Trophoblast cell (in vitro differentiated cells and primary cell): ENCODE measurements around the gene RNF166.

Source experiments
- DNase-seq, 2 donors: peaks; one replicate each; pipeline ENCODE4 v3.0.0-alpha.2; 2016
- H2AFZ ChIP-seq: 2 replicates; pipeline ENCODE4 v1.6.1; 2013; ENCODE audit warnings: low read length, moderate library complexity, mild to moderate bottlenecking; ENCODE audit not compliant: insufficient read depth, poor library complexity
- H2AK5ac ChIP-seq: 2 replicates; pipeline ENCODE4 v1.6.1; 2013; ENCODE audit warnings: mild to moderate bottlenecking, low read length
- H2BK120ac ChIP-seq: 2 replicates; pipeline ENCODE4 v1.6.1; 2013; ENCODE audit warnings: low read length, mild to moderate bottlenecking, moderate library complexity; ENCODE audit not compliant: insufficient read depth, poor library complexity
- H2BK12ac ChIP-seq: 2 replicates; pipeline ENCODE4 v1.6.1; 2013; ENCODE audit warnings: mild to moderate bottlenecking, low read length, moderate library complexity
- H2BK5ac ChIP-seq: 2 replicates; pipeline ENCODE4 v1.6.1; 2013; ENCODE audit warnings: low read length, low read depth, moderate library complexity, mild to moderate bottlenecking; ENCODE audit not compliant: poor library complexity
- H3K14ac ChIP-seq: 2 replicates; pipeline ENCODE4 v1.6.1; 2013; ENCODE audit warnings: mild to moderate bottlenecking, low read length
- H3K18ac ChIP-seq: 2 replicates; pipeline ENCODE4 v1.6.1; 2013; ENCODE audit warnings: mild to moderate bottlenecking, low read length
- H3K23ac ChIP-seq: 2 replicates; pipeline ENCODE4 v1.6.1; 2013; ENCODE audit warnings: low read length
- H3K27ac ChIP-seq: 2 replicates; pipeline ENCODE4 v1.5.1; 2013; ENCODE audit warnings: low read depth, mild to moderate bottlenecking, inconsistent platforms, low read length, moderate library complexity
- H3K27me3 ChIP-seq: 2 replicates; pipeline ENCODE4 v1.6.1; 2013; ENCODE audit warnings: inconsistent platforms, mild to moderate bottlenecking, low read length, moderate library complexity; ENCODE audit not compliant: insufficient read depth
- H3K36me3 ChIP-seq, 2 experiments: 1 replicate in 1 of 2; 2 replicates in 1 of 2; pipeline ENCODE4 v1.6.1; 2013; ENCODE audit warnings: low read length in 2 of 2, mild to moderate bottlenecking in 2 of 2, moderate library complexity in 1 of 2; ENCODE audit not compliant: insufficient read depth in 2 of 2, control insufficient read depth in 1 of 2
- H3K4ac ChIP-seq: 2 replicates; pipeline ENCODE4 v1.6.1; 2013; ENCODE audit warnings: low read depth, mild to moderate bottlenecking, low read length, moderate library complexity
- H3K4me1 ChIP-seq, 2 experiments: 1 replicate in 1 of 2; 2 replicates in 1 of 2; pipeline ENCODE4 v1.6.1; 2013; ENCODE audit warnings: low read length in 2 of 2, mild to moderate bottlenecking in 2 of 2, moderate library complexity in 1 of 2; ENCODE audit not compliant: insufficient read depth in 2 of 2, control insufficient read depth in 1 of 2
- H3K4me2 ChIP-seq: 2 replicates; pipeline ENCODE4 v1.6.1; 2013; ENCODE audit warnings: inconsistent platforms, mild to moderate bottlenecking, low read length, moderate library complexity
- H3K4me3 ChIP-seq: 2 replicates; pipeline ENCODE4 v1.5.1; 2013; ENCODE audit warnings: mild to moderate bottlenecking, low read depth, low read length, inconsistent platforms
- H3K79me1 ChIP-seq: one replicate; pipeline ENCODE4 v1.6.1; 2013; ENCODE audit warnings: low read length
- H3K79me2 ChIP-seq: 2 replicates; pipeline ENCODE4 v1.6.1; 2013; ENCODE audit warnings: low read length, mild to moderate bottlenecking; ENCODE audit not compliant: control insufficient read depth, insufficient read depth, poor library complexity
- H3K9ac ChIP-seq: 2 replicates; pipeline ENCODE4 v1.6.1; 2013; ENCODE audit warnings: mild to moderate bottlenecking, low read length
- H3K9me3 ChIP-seq: 2 replicates; pipeline ENCODE4 v1.6.1; 2013; ENCODE audit warnings: low read depth, mild to moderate bottlenecking, control low read depth, inconsistent platforms, low read length; ENCODE audit not compliant: insufficient read depth
- H4K12ac ChIP-seq: 2 replicates; pipeline ENCODE4 v1.6.1; 2013; ENCODE audit warnings: low read depth, mild to moderate bottlenecking, low read length, moderate library complexity
- H4K8ac ChIP-seq: 2 replicates; pipeline ENCODE4 v1.6.1; 2013; ENCODE audit warnings: low read depth, mild to moderate bottlenecking, low read length, moderate library complexity
- H4K91ac ChIP-seq: one replicate; pipeline ENCODE4 v1.6.1; 2013; ENCODE audit warnings: low read depth, mild to moderate bottlenecking, low read length, moderate library complexity
- WGBS: extraction: QIAGEN DNeasy Blood & Tissue Kit; methylation state at CpG from one replicate; pipeline ENCODE4 v1.1.7; 2013; ENCODE audit warnings: missing lambda C conversion rate; ENCODE audit not compliant: insufficient read length, insufficient coverage; ENCODE audit errors: extremely low coverage; 5-methylcytosine and 5-hydroxymethylcytosine counted together

The RNF166 gene

DNA sequence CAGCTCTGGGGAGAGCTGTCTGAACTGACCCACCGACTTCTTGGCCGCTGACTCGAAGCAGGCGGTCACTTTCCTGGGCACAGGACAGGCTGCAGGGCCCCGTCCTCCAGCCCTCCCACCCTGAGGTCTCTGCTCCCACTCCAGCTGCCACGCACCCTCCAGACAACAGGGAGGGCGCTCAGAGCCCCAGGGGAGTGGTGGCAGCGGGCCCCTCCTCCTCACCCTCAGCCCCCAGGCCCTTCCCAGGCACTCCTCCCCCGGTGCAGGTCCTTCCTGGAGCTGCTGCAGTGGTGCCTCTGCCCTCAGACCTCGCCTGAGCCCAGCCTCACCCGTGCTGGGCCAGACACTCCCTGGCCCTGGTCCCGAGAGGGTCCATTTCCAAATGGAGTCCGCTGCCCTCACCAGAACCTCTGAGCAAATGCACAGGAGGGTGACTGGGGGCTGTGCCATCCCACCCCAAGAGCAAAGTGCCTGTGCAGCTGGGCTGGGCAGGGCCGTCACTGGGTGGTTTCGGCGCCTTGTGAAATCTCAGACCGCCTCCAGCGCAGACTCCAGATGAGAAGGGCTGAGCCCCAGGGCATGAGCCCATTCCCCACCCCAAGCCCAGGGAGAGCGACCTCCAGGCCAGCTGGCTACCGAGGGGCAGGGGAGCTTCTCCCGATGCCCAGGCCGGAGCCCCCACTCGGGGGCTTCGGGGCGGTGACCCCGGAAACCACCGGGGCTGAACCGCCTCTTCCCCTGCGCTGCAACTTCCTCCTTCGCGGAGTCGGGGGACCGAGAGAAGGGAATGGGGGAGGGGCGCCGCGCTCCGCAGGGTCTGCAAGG lies 56.1 kb downstream of the RNF166 start:
- Histone ChIP-seq H3K14ac (peak overlapping the region; percentile 95), H3K36me3 (peaks cover 53 to 54% of the 10 kb centered on the region in 2 experiments), H3K79me2 (peaks cover 11% of the 10 kb centered on the region), H3K23ac (no peak overlapping the region), H4K8ac (peak overlapping the region; percentile 70), H4K12ac (peak overlapping the region; percentile 84), H4K91ac (peak overlapping the region; percentile 86), H3K27ac (peak overlapping the region; percentile 54), H3K4me3 (peak overlapping the region; percentile 82), H3K9me3 (peaks cover 4% of the 10 kb centered on the region), H3K4me2 (peak overlapping the region; percentile 82), H3K4me1 (peaks cover 16 to 18% of the 10 kb centered on the region in 2 experiments), H2BK5ac (peak overlapping the region; percentile 64), H2AK5ac (peak overlapping the region; percentile 79), H2BK120ac (peak overlapping the region; percentile 61), H3K27me3 (no peaks in the 10 kb centered on the region), H2AFZ (peak overlapping the region; percentile 64), H2BK12ac (no peak overlapping the region), H3K79me1 (peaks cover 10% of the 10 kb centered on the region), H3K9ac (peak overlapping the region; percentile 82), H3K18ac (peak overlapping the region; percentile 97), H3K4ac (peak overlapping the region; percentile 83)
- peak in 1 of 2 donors; percentile 22 for DNase-seq
- no CpG with 5 or more reads among the region's 37 CpGs for WGBS

DNA sequence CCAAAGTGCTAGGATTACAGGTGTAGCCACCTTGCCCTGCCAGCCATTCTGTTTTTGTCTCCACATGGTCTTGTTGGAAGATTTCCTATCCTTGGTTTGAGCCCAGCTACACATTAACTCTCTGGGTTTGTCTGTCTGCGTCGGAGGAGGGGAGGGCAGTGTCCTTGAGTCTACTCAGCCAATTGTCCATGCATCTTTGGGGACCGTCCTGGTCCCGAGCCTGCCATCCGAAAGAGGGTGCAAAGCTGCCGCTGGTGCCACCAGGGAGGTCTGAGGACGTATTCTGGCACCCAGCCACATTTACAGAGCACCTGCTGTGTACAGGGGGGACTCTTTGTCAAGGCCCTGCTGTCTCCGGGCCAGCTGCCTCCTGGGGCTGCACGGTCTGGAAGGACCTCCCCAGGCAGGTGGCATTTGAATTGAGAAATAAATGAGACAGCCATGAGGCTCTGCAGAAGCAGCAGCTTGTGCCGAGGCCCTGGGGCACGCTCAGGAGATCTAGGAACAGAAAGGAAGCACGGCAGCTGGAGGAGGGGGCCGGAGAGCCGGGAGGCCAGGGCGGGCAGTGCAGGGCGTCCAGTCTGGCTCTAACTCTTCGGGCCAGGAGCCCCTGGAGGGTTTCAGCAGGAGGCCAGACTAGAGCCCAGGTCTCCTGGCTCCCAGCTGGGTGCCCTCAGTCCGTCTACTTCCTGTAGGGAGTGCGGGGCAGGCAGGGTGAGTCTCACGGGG lies 56.8 kb downstream of the RNF166 start:
- H3K9me3 ChIP-seq: no peaks in the 10 kb centered on the region
- H3K9ac ChIP-seq: no peak overlapping the region
- DNase-seq: no peak
- no peak overlapping the region for H3K4me3 ChIP-seq
- H4K91ac ChIP-seq: peak overlapping the region; percentile 86
- no peaks in the 10 kb centered on the region for H3K27me3 ChIP-seq
- no CpG with 5 or more reads among the region's 20 CpGs for WGBS
- H3K27ac ChIP-seq: no peak overlapping the region
- H2AFZ ChIP-seq: no peak overlapping the region
- no peak overlapping the region for H4K8ac ChIP-seq
- H3K79me2 ChIP-seq: peaks cover 11% of the 10 kb centered on the region
- no peak overlapping the region for H4K12ac ChIP-seq
- no peak overlapping the region for H2BK12ac ChIP-seq
- H3K23ac ChIP-seq: no peak overlapping the region
- peak overlapping the region; percentile 10 for H3K14ac ChIP-seq
- H3K4me2 ChIP-seq: peak overlapping the region; percentile 82
- H3K18ac ChIP-seq: peak overlapping the region; percentile 22
- H3K4ac ChIP-seq: peak overlapping the region; percentile 22
- peaks cover 48 to 49% of the 10 kb centered on the region in 2 experiments for H3K36me3 ChIP-seq
- H3K79me1 ChIP-seq: peaks cover 10% of the 10 kb centered on the region
- no peak overlapping the region for H2BK5ac ChIP-seq
- no peak overlapping the region for H2BK120ac ChIP-seq
- H2AK5ac ChIP-seq: no peak overlapping the region
- H3K4me1 ChIP-seq: peaks cover 16 to 18% of the 10 kb centered on the region in 2 experiments

DNA sequence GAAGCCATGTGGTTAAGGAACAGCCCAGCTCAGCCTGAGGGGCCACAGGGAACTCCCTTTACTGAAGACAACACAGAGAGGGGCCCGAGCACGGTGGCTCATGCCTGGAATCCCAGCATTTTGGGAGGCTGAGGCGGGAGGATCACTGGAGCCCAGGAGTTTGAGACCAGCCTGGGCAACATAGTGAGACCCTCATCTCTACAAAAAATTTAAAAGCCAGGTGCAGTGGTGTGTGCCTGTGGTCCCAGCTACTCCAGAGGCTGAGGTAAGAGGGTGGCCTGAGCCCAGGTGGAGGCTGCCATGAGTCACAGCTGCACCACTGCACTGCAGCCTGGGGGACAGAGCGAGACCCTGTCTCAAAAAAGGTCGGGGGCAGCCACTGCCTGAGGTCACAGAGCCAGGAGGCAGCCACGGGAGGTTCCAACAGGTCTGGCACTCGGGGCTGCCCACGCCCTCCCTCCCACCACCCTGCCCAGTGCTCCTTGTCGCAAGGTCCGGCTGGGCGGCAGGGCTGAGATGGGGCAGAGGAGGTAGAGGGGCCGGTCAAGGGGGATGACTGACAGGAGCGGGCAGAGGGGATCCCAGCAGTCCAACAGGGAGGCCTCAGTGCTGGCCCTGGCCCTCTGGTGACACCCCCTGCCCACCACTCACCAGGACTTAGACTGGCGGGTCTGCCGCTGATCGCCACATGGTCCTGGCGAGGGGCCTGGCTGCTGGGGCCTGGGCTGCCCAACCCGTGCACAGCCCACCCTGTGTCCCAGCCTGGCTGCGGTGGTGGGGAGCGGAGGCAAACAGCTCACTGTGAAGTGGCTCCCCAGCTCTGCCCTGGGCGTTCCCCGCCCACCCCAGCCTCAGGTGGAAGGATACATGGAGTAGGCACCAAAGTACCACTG lies 58.8 kb downstream of the RNF166 start:
- Histone ChIP-seq H3K18ac (no peak overlapping the region), H3K36me3 (peaks cover 38 to 43% of the 10 kb centered on the region in 2 experiments), H3K27ac (no peak overlapping the region), H2BK120ac (no peak overlapping the region), H3K4me2 (no peak overlapping the region), H2BK12ac (no peak overlapping the region), H3K79me1 (peaks cover 10% of the 10 kb centered on the region), H2BK5ac (no peak overlapping the region), H3K23ac (no peak overlapping the region), H3K14ac (no peak overlapping the region), H3K4ac (no peak overlapping the region), H3K27me3 (no peaks in the 10 kb centered on the region), H3K79me2 (peaks cover 11% of the 10 kb centered on the region), H4K8ac (no peak overlapping the region), H3K9ac (no peak overlapping the region), H2AFZ (no peak overlapping the region), H3K4me3 (no peak overlapping the region), H3K4me1 (peaks cover 16 to 18% of the 10 kb centered on the region in 2 experiments), H4K12ac (no peak overlapping the region), H4K91ac (no peak overlapping the region), H3K9me3 (no peaks in the 10 kb centered on the region), H2AK5ac (no peak overlapping the region)
- DNase-seq: no peak
- no CpG with 5 or more reads among the region's 22 CpGs for WGBS
